ENCODE measurements around the gene FOXJ1. TPM values are rescaled to one million over a fixed set of nuclear protein-coding genes. Genes with fewer than 3 reads are reported as not detected.

The FOXJ1 gene
- total RNA-seq, 1 experiment from 2014 or later = 4.0 TPM

DNA sequence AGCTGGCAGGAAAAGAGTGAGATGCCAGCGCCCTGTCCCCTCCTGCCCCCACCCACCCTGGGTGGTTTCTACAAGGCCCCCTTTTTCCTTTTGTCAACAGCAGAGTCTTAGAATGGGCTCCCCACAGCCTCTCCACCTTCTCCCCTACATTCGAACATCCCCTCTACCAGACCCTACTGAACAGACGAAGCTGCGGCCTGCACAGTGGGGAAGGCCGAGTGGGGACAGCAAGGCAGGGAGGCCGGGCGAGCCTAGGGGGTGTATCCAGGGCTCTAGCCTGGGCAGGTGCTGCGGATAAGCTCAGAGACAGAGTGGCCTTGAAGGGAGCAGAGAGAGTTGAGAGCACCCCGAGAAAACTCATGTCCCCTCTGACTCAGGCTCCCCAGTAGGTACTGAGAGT is 54.7 kb downstream of the FOXJ1 start:
- H4K8ac ChIP-seq (replicated peaks; ENCODE audit: insufficient read length, low read depth, low read length) = no peak overlapping the region
- no peaks in the 10 kb centered on the region for H3K79me1 ChIP-seq (ENCODE audit: insufficient read depth, low read depth, low read length, poor library complexity, severe bottlenecking)
- H3K9ac ChIP-seq (ENCODE audit: extremely low read depth, insufficient read length, low read length) = no peak overlapping the region
- H3K27me3 ChIP-seq (ENCODE audit: insufficient read depth, low read length) = no peaks in the 10 kb centered on the region
- Mint-ChIP-seq H3K9me3 (no peaks in the 10 kb centered on the region), H3K4me1 (peaks cover 4% of the 10 kb centered on the region in 2 experiments), H3K27ac (no peak overlapping the region), H3K4me3 (no peak overlapping the region), H3K27me3 (ENCODE audit: low read depth) (no peaks in the 10 kb centered on the region; the same call in 1 of the 2 replicates), H3K36me3 (ENCODE audit: insufficient read depth in 1 of 3, low read depth in 3 of 3) (peaks cover 18 to 80% (median 70%) of the 10 kb centered on the region in 3 experiments; a peak in 6 of 7 replicates)
- no peak overlapping the region for H3K14ac ChIP-seq (ENCODE audit: insufficient read depth, low read length)
- H4K91ac ChIP-seq (ENCODE audit: insufficient read length, low read depth, low read length) = no peak overlapping the region
- H2BK15ac ChIP-seq (ENCODE audit: low read depth, low read length) = no peak overlapping the region
- no peak overlapping the region for H2AK5ac ChIP-seq (ENCODE audit: insufficient read length, low read length)
- no peak overlapping the region for H3K18ac ChIP-seq (ENCODE audit: insufficient read length, low read depth, low read length)
- no peak overlapping the region for H2AFZ ChIP-seq (ENCODE audit: low read length)
- no peak overlapping the region for H2BK20ac ChIP-seq (ENCODE audit: low read depth, low read length, poor library complexity, severe bottlenecking)
- H3K4me1 ChIP-seq (ENCODE audit: insufficient read depth, low read length) = no peaks in the 10 kb centered on the region
- H2BK5ac ChIP-seq (ENCODE audit: insufficient read length, low read length) = no peak overlapping the region
- TF ChIP-seq, protein P1, sequence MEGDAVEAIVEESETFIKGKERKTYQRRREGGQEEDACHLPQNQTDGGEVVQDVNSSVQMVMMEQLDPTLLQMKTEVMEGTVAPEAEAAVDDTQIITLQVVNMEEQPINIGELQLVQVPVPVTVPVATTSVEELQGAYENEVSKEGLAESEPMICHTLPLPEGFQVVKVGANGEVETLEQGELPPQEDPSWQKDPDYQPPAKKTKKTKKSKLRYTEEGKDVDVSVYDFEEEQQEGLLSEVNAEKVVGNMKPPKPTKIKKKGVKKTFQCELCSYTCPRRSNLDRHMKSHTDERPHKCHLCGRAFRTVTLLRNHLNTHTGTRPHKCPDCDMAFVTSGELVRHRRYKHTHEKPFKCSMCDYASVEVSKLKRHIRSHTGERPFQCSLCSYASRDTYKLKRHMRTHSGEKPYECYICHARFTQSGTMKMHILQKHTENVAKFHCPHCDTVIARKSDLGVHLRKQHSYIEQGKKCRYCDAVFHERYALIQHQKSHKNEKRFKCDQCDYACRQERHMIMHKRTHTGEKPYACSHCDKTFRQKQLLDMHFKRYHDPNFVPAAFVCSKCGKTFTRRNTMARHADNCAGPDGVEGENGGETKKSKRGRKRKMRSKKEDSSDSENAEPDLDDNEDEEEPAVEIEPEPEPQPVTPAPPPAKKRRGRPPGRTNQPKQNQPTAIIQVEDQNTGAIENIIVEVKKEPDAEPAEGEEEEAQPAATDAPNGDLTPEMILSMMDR (conservative IDR thresholded peaks at IDR 0.05) = no peak
- WGBS (ENCODE audit: extremely low coverage, insufficient read length, low lambda C conversion rate) = no CpG with 5 or more reads among the region's 9 CpGs
- no peaks in the 10 kb centered on the region for H3K79me2 ChIP-seq (ENCODE audit: insufficient read depth, low read length)
- no peak overlapping the region for H3K4ac ChIP-seq (ENCODE audit: low read depth, low read length)
- no peak overlapping the region for H2BK120ac ChIP-seq (ENCODE audit: low read depth, low read length, poor library complexity, severe bottlenecking)
- H3K27ac ChIP-seq (ENCODE audit: insufficient read length, low read depth, low read length) = no peak overlapping the region
- H3K9me3 ChIP-seq (ENCODE audit: control insufficient read depth, low read depth, low read length) = no peaks in the 10 kb centered on the region
- DNase-seq = no peak
- H2BK12ac ChIP-seq (ENCODE audit: insufficient read length, low read depth, low read length) = no peak overlapping the region
- no peak overlapping the region for H3K23ac ChIP-seq (ENCODE audit: insufficient read length, low read depth, low read length)
- H4K20me1 ChIP-seq (ENCODE audit: control insufficient read depth, insufficient read depth, insufficient read length) = no peaks in the 10 kb centered on the region
- no peaks in the 10 kb centered on the region for H3K23me2 ChIP-seq (ENCODE audit: insufficient read length, low read depth, low read length, poor library complexity, severe bottlenecking)
- no peak overlapping the region for H3K4me2 ChIP-seq (ENCODE audit: insufficient read depth, insufficient read length, low read length)
- no peak overlapping the region for H3T11ph ChIP-seq (ENCODE audit: low read length)
- no peak overlapping the region for H3K56ac ChIP-seq (ENCODE audit: insufficient read length, low read depth, low read length)
- H4K5ac ChIP-seq (ENCODE audit: insufficient read length, low read depth, low read length) = no peak overlapping the region

Small RNAs within 50 kb of the gene (microRNA-seq; reads per million reads assigned to microRNA genes)
- gene MIR6868 (ENCODE audit: borderline microRNAs expressed) = not detected

Other genes starting within 250 kb of the FOXJ1 start
- 34.1 and 39.6 TPM in 2 replicates for gene TRIM65, start 244.3 kb downstream of the FOXJ1 start, total RNA-seq (2021)
- 108 and 118 TPM in 2 replicates for gene MRPL38, start 236.4 kb downstream of the FOXJ1 start, total RNA-seq (2021)
- 8.3 and 9.7 TPM in 2 replicates for gene FBF1, start 200.2 kb downstream of the FOXJ1 start, total RNA-seq (2021)
- 27.2 and 27.4 TPM in 2 replicates for gene ACOX1, start 162.1 kb downstream of the FOXJ1 start, total RNA-seq (2021)
- gene TEN1, start 162.0 kb downstream of the FOXJ1 start, total RNA-seq (2021) = 19.3 and 19.9 TPM in 2 replicates
- gene CDK3, start 140.4 kb downstream of the FOXJ1 start, total RNA-seq (2021) = 11.7 and 14.3 TPM in 2 replicates
- gene EVPL, start 113.9 kb downstream of the FOXJ1 start, total RNA-seq (2021) = 0.48 and 0.53 TPM in 2 replicates
- gene SRP68, start 68.7 kb downstream of the FOXJ1 start, total RNA-seq (2021) = 85.1 and 86.1 TPM in 2 replicates
- 0.79 and 0.81 TPM in 2 replicates for gene GALR2, start 66.5 kb downstream of the FOXJ1 start, total RNA-seq (2021)
- 0.09 and 0.31 TPM in 2 replicates for gene ZACN, start 62.1 kb downstream of the FOXJ1 start, total RNA-seq (2021)
- 160 and 162 TPM in 2 replicates for gene EXOC7, start 37.5 kb downstream of the FOXJ1 start, total RNA-seq (2021)
- gene RNF157, start 99.2 kb upstream of the FOXJ1 start, total RNA-seq (2021) = 7.7 and 9.9 TPM in 2 replicates
- 25.8 and 26.7 TPM in 2 replicates for gene UBALD2, start 124.1 kb upstream of the FOXJ1 start, total RNA-seq (2021)
- 2.2 and 3.2 TPM in 2 replicates for gene QRICH2, start 167.0 kb upstream of the FOXJ1 start, total RNA-seq (2021)
- gene PRPSAP1, start 212.7 kb upstream of the FOXJ1 start, total RNA-seq (2021) = 38.4 and 40.2 TPM in 2 replicates
- 1.4 and 1.8 TPM in 2 replicates for gene SPHK1, start 243.4 kb upstream of the FOXJ1 start, total RNA-seq (2021)

All from H9 (cell line).